ENCODE measurements around the gene NOTO. TPM values are rescaled to one million over a fixed set of nuclear protein-coding genes. Genes with fewer than 3 reads are reported as not detected.

Gene NOTO
- total RNA-seq, 1 donor from 2014 or later: not detected

DNA sequence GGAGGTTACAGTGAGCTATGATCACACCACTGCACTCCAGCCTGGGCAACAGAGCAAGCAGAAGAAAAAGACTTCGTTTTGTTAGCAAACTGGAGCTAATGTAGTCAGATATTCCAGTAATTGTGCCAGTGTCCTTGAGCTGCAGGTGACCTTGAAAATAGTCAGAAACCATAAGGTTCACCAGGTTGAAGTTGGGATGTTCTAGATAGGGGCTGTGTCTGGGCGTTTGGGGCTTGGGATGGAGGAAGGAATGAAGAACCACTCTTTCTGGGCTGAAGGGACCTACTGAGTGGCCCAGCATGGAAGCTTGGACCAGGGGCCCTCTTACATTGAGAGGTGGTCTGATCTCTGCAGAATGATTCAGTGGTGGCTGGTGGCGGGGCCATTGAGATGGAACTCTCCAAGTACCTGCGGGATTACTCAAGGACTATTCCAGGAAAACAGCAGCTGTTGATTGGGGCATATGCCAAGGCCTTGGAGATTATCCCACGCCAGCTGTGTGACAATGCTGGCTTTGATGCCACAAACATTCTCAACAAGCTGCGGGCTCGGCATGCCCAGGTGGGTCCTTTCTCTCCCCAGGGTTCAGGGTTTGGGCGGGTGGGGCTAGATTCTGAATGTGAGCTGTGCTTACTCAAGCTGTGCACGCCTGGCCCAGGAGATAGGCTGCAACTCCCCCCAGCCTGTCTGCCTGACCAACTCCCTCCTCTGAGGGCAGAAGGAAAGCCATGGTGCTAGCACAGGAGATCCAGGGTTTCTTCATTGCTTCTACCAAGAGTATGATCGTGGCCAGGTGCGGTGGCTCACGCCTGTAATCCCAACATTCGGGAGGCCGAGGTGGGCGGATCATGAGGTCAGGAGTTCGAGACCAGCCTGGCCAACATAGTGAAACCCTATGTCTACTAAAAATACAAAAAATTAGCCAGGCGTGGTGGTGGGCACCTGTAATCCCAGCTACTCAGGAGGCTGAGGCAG, 48.8 kb downstream of the NOTO start:
- DNase-seq (ENCODE audit: low spot score, unreplicated experiment): no peak
- no peak overlapping the region for H3K27ac Mint-ChIP-seq
- H3K36me3 Mint-ChIP-seq (ENCODE audit: insufficient read depth): peaks cover 18% of the 10 kb centered on the region
- no peaks in the 10 kb centered on the region for H3K27me3 Mint-ChIP-seq
- no peak overlapping the region for H3K4me3 Mint-ChIP-seq (ENCODE audit: low read depth)
- no peaks in the 10 kb centered on the region for H3K9me3 Mint-ChIP-seq (ENCODE audit: low read depth)
- TF ChIP-seq, protein P1, sequence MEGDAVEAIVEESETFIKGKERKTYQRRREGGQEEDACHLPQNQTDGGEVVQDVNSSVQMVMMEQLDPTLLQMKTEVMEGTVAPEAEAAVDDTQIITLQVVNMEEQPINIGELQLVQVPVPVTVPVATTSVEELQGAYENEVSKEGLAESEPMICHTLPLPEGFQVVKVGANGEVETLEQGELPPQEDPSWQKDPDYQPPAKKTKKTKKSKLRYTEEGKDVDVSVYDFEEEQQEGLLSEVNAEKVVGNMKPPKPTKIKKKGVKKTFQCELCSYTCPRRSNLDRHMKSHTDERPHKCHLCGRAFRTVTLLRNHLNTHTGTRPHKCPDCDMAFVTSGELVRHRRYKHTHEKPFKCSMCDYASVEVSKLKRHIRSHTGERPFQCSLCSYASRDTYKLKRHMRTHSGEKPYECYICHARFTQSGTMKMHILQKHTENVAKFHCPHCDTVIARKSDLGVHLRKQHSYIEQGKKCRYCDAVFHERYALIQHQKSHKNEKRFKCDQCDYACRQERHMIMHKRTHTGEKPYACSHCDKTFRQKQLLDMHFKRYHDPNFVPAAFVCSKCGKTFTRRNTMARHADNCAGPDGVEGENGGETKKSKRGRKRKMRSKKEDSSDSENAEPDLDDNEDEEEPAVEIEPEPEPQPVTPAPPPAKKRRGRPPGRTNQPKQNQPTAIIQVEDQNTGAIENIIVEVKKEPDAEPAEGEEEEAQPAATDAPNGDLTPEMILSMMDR (IDR thresholded peaks at IDR 0.05; ENCODE audit: unreplicated experiment): no peak
- H3K4me1 Mint-ChIP-seq (ENCODE audit: low read depth): no peaks in the 10 kb centered on the region

- no peaks in the 10 kb centered on the region for H3K4me1 Mint-ChIP-seq (ENCODE audit: low read depth)
These were observed 50.1 kb downstream of the NOTO start for GRCh38 chr2:73252238-73253027.

DNA sequence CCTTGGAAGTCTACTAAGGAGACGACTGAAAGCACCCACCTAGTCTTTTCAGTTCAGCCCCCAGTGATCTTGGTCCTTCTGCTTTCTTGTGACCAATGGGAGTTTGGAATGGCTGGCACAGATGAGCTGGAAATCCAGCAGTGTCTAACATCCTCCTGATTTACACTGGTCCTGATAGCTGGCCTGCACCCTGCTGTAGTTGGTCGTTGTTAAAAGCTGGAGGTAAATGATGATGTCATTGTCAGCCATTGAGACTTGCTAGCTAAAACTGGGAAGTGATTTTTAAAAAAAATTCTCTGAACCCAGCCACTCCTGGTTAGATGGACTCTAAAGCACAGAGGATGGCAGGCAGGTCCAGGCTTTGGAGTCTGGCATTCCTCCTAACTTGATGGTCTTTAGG, 51.0 kb downstream of the NOTO start:
- Mint-ChIP-seq H3K27ac (no peak overlapping the region), H3K4me1 (ENCODE audit: low read depth) (no peaks in the 10 kb centered on the region), H3K4me3 (ENCODE audit: low read depth) (no peak overlapping the region), H3K36me3 (ENCODE audit: insufficient read depth) (peaks cover 10% of the 10 kb centered on the region), H3K27me3 (no peaks in the 10 kb centered on the region), H3K9me3 (ENCODE audit: low read depth) (no peaks in the 10 kb centered on the region)
- DNase-seq (ENCODE audit: low spot score, unreplicated experiment): no peak
- TF ChIP-seq, protein P1 (IDR thresholded peaks at IDR 0.05; ENCODE audit: unreplicated experiment): no peak

More at GRCh38 chr2:73252238-73253027, 50.1 kb downstream of the NOTO start:
- DNase-seq (ENCODE audit: low spot score, unreplicated experiment): no peak
- H3K9me3 Mint-ChIP-seq (ENCODE audit: low read depth): no peaks in the 10 kb centered on the region
- no peaks in the 10 kb centered on the region for H3K27me3 Mint-ChIP-seq
- H3K36me3 Mint-ChIP-seq (ENCODE audit: insufficient read depth): peaks cover 12% of the 10 kb centered on the region
- TF ChIP-seq, protein P1 (IDR thresholded peaks at IDR 0.05; ENCODE audit: unreplicated experiment): no peak
- no peak overlapping the region for H3K4me3 Mint-ChIP-seq (ENCODE audit: low read depth)
- H3K27ac Mint-ChIP-seq: no peak overlapping the region

GRCh38 chr2:73253901-73254300, 51.5 kb downstream of the NOTO start:
- Mint-ChIP-seq H3K4me3 (ENCODE audit: low read depth) (no peak overlapping the region), H3K27me3 (no peaks in the 10 kb centered on the region), H3K9me3 (ENCODE audit: low read depth) (no peaks in the 10 kb centered on the region), H3K27ac (no peak overlapping the region), H3K36me3 (ENCODE audit: insufficient read depth) (peaks cover 7% of the 10 kb centered on the region), H3K4me1 (ENCODE audit: low read depth) (no peaks in the 10 kb centered on the region)
- DNase-seq (ENCODE audit: low spot score, unreplicated experiment): no peak
- TF ChIP-seq, protein P1 (IDR thresholded peaks at IDR 0.05; ENCODE audit: unreplicated experiment): no peak

DNA sequence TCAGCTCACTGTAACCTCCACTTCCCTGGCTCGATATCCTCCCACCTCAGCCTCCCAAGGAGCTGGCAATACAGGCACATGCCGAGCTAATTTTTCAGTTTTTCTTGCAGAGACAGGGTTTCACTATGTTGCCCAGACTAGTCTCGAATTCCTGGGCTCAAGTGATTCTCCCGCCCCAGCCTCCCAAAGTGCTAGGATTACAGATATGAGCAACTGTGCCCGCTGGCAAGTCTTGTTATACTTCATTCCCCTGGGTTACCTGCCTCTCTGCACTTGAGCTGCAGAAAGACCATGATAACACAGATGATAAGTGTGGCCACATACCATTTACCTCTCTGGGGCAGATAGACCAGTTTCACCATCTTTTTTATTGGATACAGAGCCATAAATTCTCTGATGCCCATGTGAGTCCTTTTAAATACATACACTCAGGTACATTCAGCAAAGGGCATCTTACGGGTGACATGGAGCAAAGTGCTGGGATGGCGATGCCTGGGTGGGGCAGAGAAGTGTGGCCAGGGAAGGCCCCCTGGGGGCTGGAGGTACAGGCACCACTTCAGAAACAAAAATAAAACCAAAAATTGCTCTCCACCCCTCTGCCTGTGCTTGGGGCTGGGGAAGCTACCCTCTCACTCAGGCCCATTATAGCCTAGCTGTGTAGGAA, 52.1 kb downstream of the NOTO start:
- TF ChIP-seq, protein P1 (IDR thresholded peaks at IDR 0.05; ENCODE audit: unreplicated experiment): no peak
- no peaks in the 10 kb centered on the region for H3K9me3 Mint-ChIP-seq (ENCODE audit: low read depth)
- H3K36me3 Mint-ChIP-seq (ENCODE audit: insufficient read depth): peaks cover 6% of the 10 kb centered on the region
- no peak overlapping the region for H3K4me3 Mint-ChIP-seq (ENCODE audit: low read depth)
- no peak for DNase-seq (ENCODE audit: low spot score, unreplicated experiment)
- no peak overlapping the region for H3K27ac Mint-ChIP-seq
- no peaks in the 10 kb centered on the region for H3K4me1 Mint-ChIP-seq (ENCODE audit: low read depth)
- no peaks in the 10 kb centered on the region for H3K27me3 Mint-ChIP-seq
